NCI-H146 (cell line): ENCODE measurements around the gene EVX1.

Experiments used
- DNase-seq: peaks from one replicate; lab custom pipeline; 2025; lab: John Stamatoyannopoulos, UW

EVX1 gene

GRCh38 chr7:27242555-27243339, at the start of gene EVX1:
Gene EVX1 (plus strand): TSS chr7:27242802. CDS start chr7:27243031, 229 bp downstream.
- peak; percentile 65 for DNase-seq

GRCh38 chr7:27193335-27194001, 49.1 kb upstream of the EVX1 start:
- DNase-seq, result no peak

DNA sequence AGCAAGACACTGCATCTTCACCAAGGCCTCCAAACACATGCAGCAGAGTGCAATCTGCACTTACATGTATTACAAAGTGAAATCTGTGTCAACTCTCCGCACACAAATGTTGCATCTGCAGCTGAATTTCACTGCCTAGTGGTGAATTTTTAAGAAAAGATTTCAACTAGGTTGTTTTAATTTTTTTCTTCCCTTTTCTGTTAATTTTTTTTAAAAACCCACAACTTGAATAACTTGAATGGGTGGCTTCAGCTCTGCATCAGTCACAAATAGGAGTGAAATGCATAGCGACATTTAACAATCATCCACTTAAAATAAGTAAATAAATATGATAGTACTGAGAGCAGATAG, 48.6 kb upstream of the EVX1 start:
- no peak for DNase-seq

GRCh38 chr7:27194686-27195379, 47.8 kb upstream of the EVX1 start:
- DNase-seq, result no peak

DNA sequence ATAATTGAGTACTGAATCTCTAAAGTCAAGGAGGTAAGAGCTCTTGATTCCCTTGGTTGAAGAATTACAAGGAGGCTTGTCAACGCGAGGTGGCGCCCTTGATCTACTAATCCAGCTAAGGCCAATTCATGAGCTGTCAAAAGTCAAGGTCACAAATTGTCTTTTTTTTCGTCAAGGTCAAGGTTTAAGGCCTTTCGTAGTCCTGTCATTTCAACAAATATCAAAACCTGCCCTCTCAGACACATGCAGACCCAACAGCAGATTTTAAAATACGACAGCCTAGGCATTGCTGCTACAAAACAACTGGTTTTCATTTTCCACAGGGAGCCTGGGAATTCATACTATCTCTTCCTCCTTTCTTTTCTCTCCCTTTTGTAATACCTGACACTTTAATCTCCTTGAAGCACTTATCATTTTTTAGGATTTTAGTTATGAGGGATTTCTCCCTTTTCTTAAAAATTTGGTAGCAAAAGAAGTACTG, 46.3 kb upstream of the EVX1 start:
- DNase-seq, result peak; percentile 64

GRCh38 chr7:27197137-27198042, 45.2 kb upstream of the EVX1 start:
- DNase-seq, result no peak

- no peak for DNase-seq
Observed at GRCh38 chr7:27198138-27198841, 44.3 kb upstream of the EVX1 start.

- DNase-seq, result no peak
Observed at GRCh38 chr7:27198871-27199801, 43.5 kb upstream of the EVX1 start.

- DNase-seq, result peak; percentile 70
Observed at GRCh38 chr7:27199849-27200760, 42.5 kb upstream of the EVX1 start, which contains the start of gene HOXA13. Gene HOXA13 (minus strand): TSS chr7:27200091. CDS start chr7:27200077, 14 bp downstream.

GRCh38 chr7:27200761-27201579, 41.6 kb upstream of the EVX1 start:
- DNase-seq, result no peak

GRCh38 chr7:27201580-27202017, 41.0 kb upstream of the EVX1 start:
- no peak for DNase-seq

- DNase-seq, result no peak
Observed at GRCh38 chr7:27202018-27202861, 40.4 kb upstream of the EVX1 start.

- no peak for DNase-seq
Observed at GRCh38 chr7:27202862-27203134, 39.8 kb upstream of the EVX1 start.

DNA sequence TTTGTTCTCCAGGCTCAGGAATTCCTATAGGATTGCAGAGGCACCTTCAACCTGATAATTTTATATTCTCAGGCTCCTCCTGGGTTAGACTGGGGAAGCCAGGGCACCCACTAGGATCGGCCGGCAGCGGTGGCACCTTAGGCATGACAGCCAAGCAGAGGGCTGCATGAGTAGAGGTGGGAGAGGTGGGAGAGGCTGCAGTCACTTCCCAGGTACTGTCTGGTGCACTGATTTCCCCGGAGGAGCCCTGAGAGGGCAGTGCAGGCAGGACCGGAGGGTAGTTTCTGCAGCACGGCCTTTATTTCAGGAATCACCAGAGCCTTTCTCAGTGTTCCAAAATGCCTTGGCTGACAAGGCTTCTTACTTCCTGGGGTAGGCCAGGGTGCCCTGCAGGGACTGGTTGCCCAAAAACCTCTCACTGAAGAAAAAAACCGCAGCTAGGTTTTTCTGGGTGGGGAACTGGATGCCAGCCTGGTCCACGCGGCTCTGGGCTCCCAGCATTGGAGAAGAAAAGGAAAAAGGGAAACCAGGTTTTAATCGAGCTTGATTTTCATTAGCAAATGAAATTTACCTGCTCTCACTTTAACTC, 39.1 kb upstream of the EVX1 start:
- DNase-seq, result no peak

- DNase-seq, result no peak
Observed at GRCh38 chr7:27203964-27204594, 38.5 kb upstream of the EVX1 start.

DNA sequence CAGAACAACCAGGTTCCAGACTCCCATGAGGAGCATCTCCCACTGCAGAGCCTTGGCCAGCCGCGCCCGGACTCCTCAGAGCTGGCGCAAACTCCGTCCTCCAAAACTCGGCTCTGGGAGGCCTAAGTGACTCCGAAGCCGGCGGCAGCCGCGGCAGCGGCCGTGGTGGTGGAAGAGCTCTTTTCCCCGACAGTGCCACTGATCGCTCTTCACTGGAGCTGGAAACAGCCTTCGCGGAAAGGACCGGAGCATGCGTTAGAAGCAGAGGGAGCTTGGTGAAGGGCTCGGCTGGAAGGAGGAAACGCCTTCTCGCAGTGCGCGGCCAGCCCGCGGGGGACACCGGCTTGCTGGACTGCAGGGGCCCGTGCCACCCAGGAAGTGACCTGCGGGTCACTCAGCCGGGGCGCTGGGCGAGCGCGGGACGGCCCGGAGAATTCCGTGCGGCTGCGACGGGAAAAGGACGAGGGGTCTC, 37.7 kb upstream of the EVX1 start:
- DNase-seq, result no peak
